D341Med (cell line): ENCODE measurements around the gene SMAD5.

ENCODE experiments used
- DNase-seq: peaks from one replicate; pipeline ENCODE4 v3.0.0; 2012; ENCODE audit warnings: low spot score

SMAD5 gene

GRCh38 chr5:136132557-136133221, at the start of gene SMAD5:
TSS of gene SMAD5 (plus strand) at chr5:136132845. CDS start at chr5:136153761, 20,916 bp downstream.
- peak; percentile 97 for DNase-seq

- no peak for DNase-seq
Observed at GRCh38 chr5:136084698-136085097, 47.9 kb upstream of the SMAD5 start.

- no peak for DNase-seq
Observed at GRCh38 chr5:136086783-136087566, 45.7 kb upstream of the SMAD5 start.

GRCh38 chr5:136087961-136088871, 44.4 kb upstream of the SMAD5 start:
- no peak for DNase-seq

GRCh38 chr5:136089791-136090190, 42.9 kb upstream of the SMAD5 start:
- no peak for DNase-seq

- no peak for DNase-seq
Observed at GRCh38 chr5:136090319-136090718, 42.3 kb upstream of the SMAD5 start.

- no peak for DNase-seq
Observed at GRCh38 chr5:136094189-136094912, 38.3 kb upstream of the SMAD5 start.

GRCh38 chr5:136094913-136095641, 37.6 kb upstream of the SMAD5 start:
- DNase-seq, result no peak

- DNase-seq, result no peak
Observed at GRCh38 chr5:136098176-136098575, 34.5 kb upstream of the SMAD5 start.

- DNase-seq, result no peak
Observed at GRCh38 chr5:136099870-136100269, 32.8 kb upstream of the SMAD5 start.

- DNase-seq, result no peak
Observed at GRCh38 chr5:136101884-136102283, 30.8 kb upstream of the SMAD5 start.

- no peak for DNase-seq
Observed at GRCh38 chr5:136103118-136103517, 29.5 kb upstream of the SMAD5 start.

GRCh38 chr5:136104306-136104965, 28.2 kb upstream of the SMAD5 start:
- no peak for DNase-seq

- no peak for DNase-seq
Observed at GRCh38 chr5:136106351-136107031, 26.2 kb upstream of the SMAD5 start.

GRCh38 chr5:136108180-136108611, 24.4 kb upstream of the SMAD5 start:
- DNase-seq, result no peak

- no peak for DNase-seq
Observed at GRCh38 chr5:136108766-136109165, 23.9 kb upstream of the SMAD5 start.

GRCh38 chr5:136109453-136110135, 23.1 kb upstream of the SMAD5 start:
- no peak for DNase-seq

- DNase-seq, result no peak
Observed at GRCh38 chr5:136113606-136114005, 19.0 kb upstream of the SMAD5 start.

- no peak for DNase-seq
Observed at GRCh38 chr5:136114414-136115125, 18.1 kb upstream of the SMAD5 start.
